OCI-M2 (cell line): ENCODE data around the gene MAP3K5.
"Not testable (repeated sequence)": the region's sequence is repeated elsewhere in the genome, so short reads cannot be mapped to it uniquely, and the experiment has no call there.

Source experiments
- DNase-seq: peaks from one replicate; lab custom pipeline; 2025; ENCODE audit not compliant: unreplicated experiment; lab: John Stamatoyannopoulos, UW

Gene MAP3K5

DNA sequence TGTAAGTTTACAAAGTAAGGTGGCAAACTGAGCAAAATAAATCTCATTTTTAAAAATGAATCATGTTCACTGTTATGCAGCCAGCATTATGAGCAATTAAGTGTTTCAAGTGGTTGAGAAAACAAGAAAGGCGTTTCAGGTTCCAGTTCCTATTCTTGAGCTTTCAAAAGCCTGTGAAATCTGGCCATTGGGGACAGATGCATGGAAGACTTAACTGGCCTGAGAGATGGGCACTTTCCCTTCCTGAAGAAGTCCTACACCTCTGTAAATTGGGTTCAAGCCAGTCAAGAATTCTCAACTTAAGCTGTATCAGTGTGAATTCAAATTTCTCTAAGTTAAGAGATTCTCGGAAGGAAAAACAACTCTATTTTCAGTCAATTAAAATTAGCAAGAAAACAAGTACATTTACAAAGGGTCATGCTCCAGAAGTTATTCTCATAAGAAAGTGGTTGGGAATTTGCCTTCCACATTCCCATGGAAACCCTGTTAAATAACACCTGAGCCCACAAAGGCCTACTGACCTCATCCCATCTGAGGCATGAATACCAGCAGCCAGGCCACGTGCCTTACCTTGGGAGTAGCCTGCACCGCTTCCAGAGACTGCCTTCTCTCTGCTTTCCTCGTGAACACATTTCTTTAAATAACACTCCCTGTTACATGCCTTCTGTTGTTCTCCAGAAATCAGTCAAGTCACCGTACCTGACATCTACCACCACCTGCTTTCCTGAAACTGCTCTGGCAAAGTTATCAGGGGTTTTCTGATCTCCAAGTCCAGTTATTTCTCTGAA lies 19.4 kb downstream of the MAP3K5 start:
- DNase-seq = no peak

- DNase-seq = no peak
These were observed 21.0 kb downstream of the MAP3K5 start for GRCh38 chr6:136771306-136771705.

DNA sequence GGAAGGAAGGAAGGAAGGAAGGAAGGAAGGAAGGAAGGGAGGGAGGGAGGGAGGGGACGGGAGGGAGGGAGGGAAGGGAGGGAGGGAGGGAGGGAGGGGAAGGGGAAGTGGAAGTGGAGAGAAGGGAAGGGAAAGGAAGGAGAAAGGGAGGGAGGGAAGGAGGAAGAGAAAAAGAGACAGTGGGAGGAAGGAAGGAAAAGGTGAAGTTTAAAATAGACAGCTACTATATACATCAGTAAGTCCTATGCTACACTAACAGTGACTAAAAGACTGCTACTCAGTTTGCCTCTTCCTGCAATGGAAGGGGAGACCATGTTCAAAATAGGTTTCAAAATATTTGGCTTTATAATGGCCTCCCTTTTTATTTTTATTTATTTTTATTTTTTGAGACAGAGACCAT lies 22.5 kb downstream of the MAP3K5 start:
- DNase-seq = no peak

- DNase-seq = no peak
These were observed 23.2 kb downstream of the MAP3K5 start for GRCh38 chr6:136769124-136769523.

GRCh38 chr6:136767570-136768309 lies 24.5 kb downstream of the MAP3K5 start:
- no peak for DNase-seq

- no peak for DNase-seq
These were observed 25.2 kb downstream of the MAP3K5 start for GRCh38 chr6:136767103-136767502.

DNA sequence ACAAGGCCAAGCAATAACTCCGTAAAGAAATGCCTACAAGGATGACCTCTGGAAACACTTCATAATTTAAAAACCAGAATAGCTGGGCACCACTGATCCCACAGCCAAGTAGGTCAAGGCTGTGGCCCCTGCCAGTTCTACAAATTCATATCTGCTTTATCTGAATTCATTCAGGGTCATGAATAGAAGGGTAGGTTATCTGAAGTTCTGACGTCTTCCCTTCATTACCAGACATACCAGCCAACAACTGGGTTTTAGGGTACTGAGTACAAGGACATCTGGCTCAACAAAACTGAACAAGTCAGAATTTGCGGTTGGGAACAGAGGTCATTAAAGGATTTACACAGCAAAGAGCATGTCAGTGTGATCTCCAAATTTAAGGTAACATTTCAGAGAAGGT lies 26.0 kb downstream of the MAP3K5 start:
- DNase-seq = no peak

DNA sequence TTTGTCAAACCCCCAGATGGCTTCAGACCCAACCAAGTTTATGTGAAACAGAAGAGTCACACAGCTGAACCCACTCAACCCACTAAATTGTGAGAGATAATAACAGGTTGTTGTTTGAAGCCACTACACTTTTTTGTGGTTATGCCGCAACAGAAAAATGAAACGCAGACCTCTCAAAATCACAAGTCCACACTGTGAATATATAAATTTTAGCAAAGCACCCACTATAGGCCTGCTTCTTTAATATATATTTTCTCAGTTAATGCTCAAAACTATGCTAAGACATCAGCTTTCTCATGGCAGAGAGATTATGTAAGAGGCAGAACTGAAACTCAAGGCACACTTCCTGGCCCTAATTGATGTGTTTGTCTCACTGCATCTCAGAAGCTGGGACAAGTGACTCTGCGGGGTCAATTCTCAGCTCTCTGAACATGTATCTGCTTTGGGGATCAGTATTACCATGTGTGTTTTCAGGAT lies 27.7 kb downstream of the MAP3K5 start:
- DNase-seq = no peak

DNA sequence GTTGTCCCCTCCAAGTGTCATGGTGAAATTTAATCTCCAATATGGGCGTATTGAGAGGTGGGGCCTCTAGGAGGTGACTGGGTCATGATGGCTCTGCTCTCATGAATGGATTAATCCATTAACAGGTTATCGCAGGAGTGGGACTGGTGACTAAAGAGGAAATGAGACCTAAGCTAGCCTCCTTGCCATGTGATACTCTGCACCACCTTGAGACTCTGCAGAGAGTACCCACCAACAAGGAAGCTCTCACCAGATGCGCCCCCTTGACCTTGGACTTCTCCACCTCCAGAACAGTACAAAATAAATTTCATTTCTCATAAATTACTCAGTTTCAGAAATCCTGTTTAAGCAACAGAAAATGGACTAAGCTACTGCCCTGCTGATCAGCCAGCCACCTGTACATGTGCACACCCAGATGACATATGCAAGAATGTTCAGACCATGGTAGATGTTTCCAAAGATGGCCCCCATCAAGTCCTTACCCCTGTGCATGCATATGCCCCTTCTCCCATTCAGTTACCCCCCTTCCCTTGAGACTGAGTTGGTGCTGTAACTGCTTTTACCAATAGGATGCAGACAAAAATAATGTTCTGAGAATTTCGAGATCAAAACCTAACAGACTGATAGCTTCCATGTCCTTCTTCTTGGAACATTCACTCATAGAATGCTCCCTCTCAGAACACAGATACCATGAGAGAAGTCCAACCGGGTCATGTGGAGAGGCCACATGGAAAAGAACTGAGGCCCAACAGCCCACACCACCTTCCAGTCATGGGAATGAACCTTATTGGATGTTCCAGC lies 28.4 kb downstream of the MAP3K5 start:
- no peak for DNase-seq

DNA sequence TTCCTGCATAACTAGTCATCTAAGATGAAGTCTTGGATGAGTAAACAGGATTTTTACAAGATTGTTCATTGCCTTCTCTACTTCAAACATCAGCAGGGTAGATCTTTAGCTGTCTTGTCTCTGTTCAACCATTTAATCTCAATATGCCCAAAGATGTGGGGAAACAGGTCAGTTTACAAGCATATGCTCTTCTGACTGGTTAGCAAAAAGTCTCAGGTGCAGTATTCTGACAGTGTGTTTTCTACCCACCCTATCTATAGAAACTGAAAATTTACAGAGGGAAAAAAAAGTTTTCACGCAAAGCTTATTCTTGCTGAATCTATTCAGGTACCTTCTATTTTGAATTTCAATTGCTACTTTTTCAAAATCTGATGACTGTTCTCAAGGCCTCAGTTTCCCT lies 29.0 kb downstream of the MAP3K5 start:
- no peak for DNase-seq

DNA sequence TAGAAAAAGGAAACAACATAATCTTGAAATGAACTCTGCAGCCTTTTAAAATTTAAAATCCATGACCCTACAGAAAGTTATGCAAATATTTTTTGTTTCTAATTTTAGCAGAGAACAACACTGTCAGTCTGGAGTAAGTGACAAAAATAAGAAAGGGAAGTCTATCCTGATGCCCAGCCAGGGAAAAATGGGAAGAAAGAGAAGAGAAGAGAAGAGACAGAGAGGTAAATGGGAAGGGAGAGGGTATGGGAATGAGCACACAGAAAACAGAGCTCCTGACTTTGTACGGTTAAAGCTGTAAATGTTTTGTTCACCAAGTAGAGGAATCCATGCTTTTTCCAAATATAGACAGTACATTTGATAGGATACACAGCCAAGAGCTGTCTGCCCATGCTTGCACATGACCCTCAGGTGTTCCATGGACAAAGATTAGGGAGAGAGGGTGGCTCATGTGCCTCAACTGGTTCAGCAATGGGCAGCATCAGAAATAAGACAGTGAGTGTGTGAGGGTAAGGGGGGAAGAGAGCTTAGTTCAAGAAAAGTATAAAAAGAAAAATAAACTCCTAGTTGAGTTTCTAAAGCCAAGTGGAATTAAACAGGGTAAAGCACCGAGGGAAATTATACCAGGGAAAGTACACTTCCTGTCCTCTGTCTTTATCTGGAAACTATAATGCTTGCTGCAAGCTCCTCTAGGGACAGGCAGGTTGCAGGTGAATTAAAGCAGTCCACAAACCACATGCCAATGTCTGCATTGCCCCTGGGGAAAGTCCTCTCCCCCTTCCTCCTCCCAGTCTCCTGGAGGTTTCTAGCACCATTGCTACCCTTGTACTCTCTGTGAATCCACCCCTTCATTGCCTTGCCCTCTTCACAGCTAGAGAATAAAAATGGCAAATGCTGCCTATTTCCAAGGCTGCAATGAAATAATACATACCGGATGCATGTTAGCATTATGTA lies 30.0 kb downstream of the MAP3K5 start:
- no peak for DNase-seq

DNA sequence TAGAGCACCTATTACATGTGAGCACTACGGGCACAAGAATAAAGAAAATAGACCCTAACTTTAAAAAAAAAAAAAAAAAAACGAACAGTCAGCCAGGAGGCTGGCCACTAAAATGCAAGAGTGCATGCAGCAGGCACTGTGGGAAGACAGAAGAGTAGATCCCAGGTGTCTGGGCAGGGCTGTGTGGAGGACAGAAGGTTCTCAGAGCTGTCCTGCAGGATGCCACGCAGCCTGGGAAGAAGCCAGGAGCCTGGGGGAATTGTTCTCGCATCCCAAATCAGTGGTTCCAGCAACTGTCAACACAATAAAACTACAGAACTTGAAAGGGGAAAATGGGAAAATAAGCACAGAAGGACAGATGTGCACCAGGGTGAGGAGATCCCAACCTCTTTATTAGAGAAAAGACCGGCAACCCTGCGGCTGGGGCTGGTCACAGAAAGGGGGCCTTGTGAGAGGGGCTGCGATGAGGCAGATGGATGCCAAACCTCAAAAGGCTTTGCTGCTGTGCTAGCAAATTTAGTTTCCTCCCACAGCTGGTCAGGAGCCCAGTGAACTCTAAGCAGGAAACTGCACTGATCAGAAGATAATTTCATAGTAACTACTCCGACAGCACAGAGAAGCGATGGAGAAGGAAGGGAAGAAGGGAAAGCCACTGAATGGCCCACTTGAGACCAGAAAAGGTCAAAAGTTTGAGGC lies 30.9 kb downstream of the MAP3K5 start:
- DNase-seq = no peak

- not testable (repeated sequence) for DNase-seq
These were observed 31.5 kb downstream of the MAP3K5 start for GRCh38 chr6:136760781-136761180.

DNA sequence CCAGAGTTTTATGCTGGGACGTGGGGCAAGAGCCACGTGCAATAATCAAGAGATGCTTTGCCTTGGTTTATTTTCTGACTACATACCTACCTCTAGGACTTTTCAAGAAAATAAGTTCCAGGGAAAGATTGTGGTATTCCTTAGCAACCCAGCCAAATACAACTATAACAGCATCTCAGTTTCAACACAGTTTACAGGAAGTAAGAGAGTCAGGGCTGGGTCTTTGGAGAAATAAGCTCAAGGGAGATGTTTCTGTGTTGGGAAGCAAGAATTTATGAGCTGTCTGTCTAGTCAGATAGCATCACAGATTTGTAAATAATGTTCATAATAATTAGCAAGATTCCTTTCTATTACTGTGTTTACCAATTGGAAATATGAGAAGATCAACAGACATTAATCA lies 35.1 kb downstream of the MAP3K5 start:
- no peak for DNase-seq

DNA sequence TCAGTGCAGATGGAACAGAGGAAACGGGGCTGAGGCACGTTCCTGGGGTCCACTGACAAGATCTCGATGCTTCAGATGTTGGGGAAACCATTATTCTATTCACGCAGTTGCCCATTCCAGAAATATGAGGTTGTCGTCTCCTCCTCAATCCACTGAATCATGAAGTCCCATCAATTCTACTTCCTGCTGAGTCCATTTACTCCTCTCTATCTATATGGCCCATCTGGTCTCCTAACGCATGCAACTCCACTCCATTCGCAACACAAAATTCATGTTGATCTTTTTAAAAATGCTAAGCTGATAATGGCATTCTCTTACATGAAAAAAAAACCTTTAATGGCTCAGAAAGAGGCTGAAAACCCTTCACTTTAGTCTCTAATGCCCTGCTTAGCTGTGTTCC lies 37.5 kb downstream of the MAP3K5 start:
- DNase-seq = no peak

- no peak for DNase-seq
These were observed 38.7 kb downstream of the MAP3K5 start for GRCh38 chr6:136753624-136754023.

- DNase-seq = no peak
These were observed 39.7 kb downstream of the MAP3K5 start for GRCh38 chr6:136752554-136752953.

- DNase-seq = no peak
These were observed 40.3 kb downstream of the MAP3K5 start for GRCh38 chr6:136751991-136752390.

DNA sequence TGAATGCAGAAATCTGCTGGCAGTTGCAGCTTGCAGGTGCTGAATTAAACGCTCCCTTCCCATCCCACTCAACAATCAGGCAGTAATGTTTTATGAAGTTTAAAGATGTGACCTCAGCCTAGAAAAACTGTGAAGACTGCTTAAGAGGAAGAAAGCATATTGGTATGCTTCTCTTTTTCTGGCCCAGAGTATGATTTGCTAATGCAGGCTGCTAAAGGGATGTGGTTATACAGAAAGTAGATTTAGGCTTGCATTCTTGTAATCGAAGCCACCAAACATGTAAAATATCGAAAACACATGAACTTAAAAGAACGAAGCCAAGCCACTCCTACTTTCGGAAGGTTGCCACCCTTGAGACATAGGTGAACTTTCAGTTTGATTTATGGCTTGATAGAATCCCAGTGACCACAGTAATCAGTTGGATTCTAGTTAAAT lies 40.7 kb downstream of the MAP3K5 start:
- no peak for DNase-seq
